Stimulated activated CD8-positive, alpha-beta memory T cell treated with anti-CD3 and anti-CD28 coated beads, Interleukin-2, amount 100 ng/mL, for 48 hours (primary cell): ENCODE measurements around the gene MTCL3.
"Not testable (repeated sequence)": the region's sequence is repeated elsewhere in the genome, so short reads cannot be mapped to it uniquely, and the experiment has no call there.

Experiments
- DNase-seq, 2 donors: peaks; one replicate each; pipeline ENCODE4 v3.0.0-alpha.2; 2020; ENCODE audit warnings: low read depth in 2 of 2

The MTCL3 gene

DNA sequence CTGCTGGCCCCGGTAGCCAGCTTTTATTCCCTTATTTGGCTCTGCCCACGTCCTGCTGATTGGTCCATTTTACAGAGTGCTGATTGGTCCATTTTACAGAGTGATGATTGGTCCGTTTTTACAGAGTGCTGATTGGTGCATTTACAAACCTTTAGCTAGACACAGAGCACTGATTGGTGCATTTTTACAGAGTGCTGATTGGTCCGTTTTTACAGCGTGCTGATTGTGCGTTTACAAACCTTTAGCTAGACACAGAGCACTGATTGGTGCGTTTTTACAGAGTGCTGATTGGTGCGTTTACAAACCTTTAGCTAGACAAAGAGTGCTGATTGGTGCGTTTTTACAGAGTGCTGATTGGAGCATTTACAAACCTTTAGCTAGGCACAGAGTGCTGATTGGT lies 90.6 kb downstream of the MTCL3 start:
- not testable (repeated sequence) for DNase-seq

- no peak for DNase-seq
Observed at GRCh38 chr6:127423921-127424320, 95.2 kb downstream of the MTCL3 start.
